COLO668 (cell line): ENCODE data around the gene EPB41L3.
"Not testable (repeated sequence)": the region's sequence is repeated elsewhere in the genome, so short reads cannot be mapped to it uniquely, and the experiment has no call there.

Experiments
- DNase-seq: peaks from one replicate; lab custom pipeline; 2025; ENCODE audit not compliant: unreplicated experiment; lab: John Stamatoyannopoulos, UW

Gene EPB41L3

GRCh38 chr18:5500158-5500939 lies 43.4 kb downstream of the EPB41L3 start:
- no peak for DNase-seq

GRCh38 chr18:5498452-5498851 lies 45.3 kb downstream of the EPB41L3 start:
- no peak for DNase-seq

GRCh38 chr18:5496305-5496704 lies 47.5 kb downstream of the EPB41L3 start:
- DNase-seq, result no peak

- DNase-seq, result no peak
These were observed 52.9 kb downstream of the EPB41L3 start for GRCh38 chr18:5490753-5491480.

- DNase-seq, result no peak
These were observed 55.0 kb downstream of the EPB41L3 start for GRCh38 chr18:5488844-5489243.

GRCh38 chr18:5488044-5488443 lies 55.8 kb downstream of the EPB41L3 start:
- DNase-seq, result not testable (repeated sequence)

- DNase-seq, result no peak
These were observed 59.3 kb downstream of the EPB41L3 start for GRCh38 chr18:5484526-5484925.

GRCh38 chr18:5481621-5482020 lies 62.2 kb downstream of the EPB41L3 start:
- DNase-seq, result no peak

GRCh38 chr18:5478261-5478660 lies 65.5 kb downstream of the EPB41L3 start:
- DNase-seq, result no peak

- no peak for DNase-seq
These were observed 66.6 kb downstream of the EPB41L3 start for GRCh38 chr18:5476961-5477800.

- no peak for DNase-seq
These were observed 68.5 kb downstream of the EPB41L3 start for GRCh38 chr18:5475267-5475666.

- DNase-seq, result no peak
These were observed 74.5 kb downstream of the EPB41L3 start for GRCh38 chr18:5469340-5469739.

- DNase-seq, result no peak
These were observed 75.4 kb downstream of the EPB41L3 start for GRCh38 chr18:5468394-5468793.

GRCh38 chr18:5467671-5468070 lies 76.1 kb downstream of the EPB41L3 start:
- no peak for DNase-seq

GRCh38 chr18:5466256-5466655 lies 77.5 kb downstream of the EPB41L3 start:
- no peak for DNase-seq

GRCh38 chr18:5464251-5464650 lies 79.5 kb downstream of the EPB41L3 start:
- no peak for DNase-seq

GRCh38 chr18:5463831-5464230 lies 80.0 kb downstream of the EPB41L3 start:
- no peak for DNase-seq

- DNase-seq, result no peak
These were observed 80.4 kb downstream of the EPB41L3 start for GRCh38 chr18:5463390-5463789.

- no peak for DNase-seq
These were observed 81.6 kb downstream of the EPB41L3 start for GRCh38 chr18:5462227-5462626.

GRCh38 chr18:5461041-5461440 lies 82.8 kb downstream of the EPB41L3 start:
- DNase-seq, result no peak

- DNase-seq, result no peak
These were observed 86.3 kb downstream of the EPB41L3 start for GRCh38 chr18:5457462-5457957.
